GM10266 (cell line): ENCODE results near the gene GOLT1A.

Experiments
- DNase-seq: peaks from one replicate; pipeline ENCODE4 v3.0.0; 2012; ENCODE audit errors: extremely low spot score
- TF ChIP-seq, protein P1 (sequence below): IDR thresholded peaks from 2 replicates; pipeline ENCODE4 v1.5.1; 2012; ENCODE audit warnings: mild to moderate bottlenecking, low read depth; ENCODE audit not compliant: control insufficient read depth, insufficient read depth; ENCODE audit errors: missing control alignments

The GOLT1A gene

DNA sequence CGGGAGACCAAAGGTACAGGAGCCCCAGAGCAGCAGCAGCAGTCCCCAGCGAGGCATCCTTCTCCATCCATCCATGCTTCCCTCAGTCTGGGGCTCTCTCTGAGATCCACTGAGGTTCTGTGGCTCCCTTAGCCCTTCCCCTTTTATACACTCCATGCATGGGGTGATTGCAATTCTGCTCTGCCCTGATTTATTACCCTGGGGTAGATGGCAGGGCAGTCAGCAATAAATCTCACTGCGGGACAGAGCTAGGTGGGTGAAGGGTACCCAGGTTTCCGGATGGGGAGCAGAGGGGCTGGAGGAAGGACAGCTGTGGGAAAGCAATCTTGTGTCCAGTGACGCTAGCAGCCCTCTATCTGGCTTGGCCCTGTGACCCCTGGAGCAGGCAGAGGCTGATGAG is 47.6 kb downstream of the GOLT1A start, which contains the start of gene REN:
Gene REN (minus strand): TSS at position 119 of the 400 bp plus-strand sequence. CDS start 44 bp downstream, at position 75.
- DNase-seq = no peak
- TF ChIP-seq, protein P1, sequence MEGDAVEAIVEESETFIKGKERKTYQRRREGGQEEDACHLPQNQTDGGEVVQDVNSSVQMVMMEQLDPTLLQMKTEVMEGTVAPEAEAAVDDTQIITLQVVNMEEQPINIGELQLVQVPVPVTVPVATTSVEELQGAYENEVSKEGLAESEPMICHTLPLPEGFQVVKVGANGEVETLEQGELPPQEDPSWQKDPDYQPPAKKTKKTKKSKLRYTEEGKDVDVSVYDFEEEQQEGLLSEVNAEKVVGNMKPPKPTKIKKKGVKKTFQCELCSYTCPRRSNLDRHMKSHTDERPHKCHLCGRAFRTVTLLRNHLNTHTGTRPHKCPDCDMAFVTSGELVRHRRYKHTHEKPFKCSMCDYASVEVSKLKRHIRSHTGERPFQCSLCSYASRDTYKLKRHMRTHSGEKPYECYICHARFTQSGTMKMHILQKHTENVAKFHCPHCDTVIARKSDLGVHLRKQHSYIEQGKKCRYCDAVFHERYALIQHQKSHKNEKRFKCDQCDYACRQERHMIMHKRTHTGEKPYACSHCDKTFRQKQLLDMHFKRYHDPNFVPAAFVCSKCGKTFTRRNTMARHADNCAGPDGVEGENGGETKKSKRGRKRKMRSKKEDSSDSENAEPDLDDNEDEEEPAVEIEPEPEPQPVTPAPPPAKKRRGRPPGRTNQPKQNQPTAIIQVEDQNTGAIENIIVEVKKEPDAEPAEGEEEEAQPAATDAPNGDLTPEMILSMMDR = no peak

DNA sequence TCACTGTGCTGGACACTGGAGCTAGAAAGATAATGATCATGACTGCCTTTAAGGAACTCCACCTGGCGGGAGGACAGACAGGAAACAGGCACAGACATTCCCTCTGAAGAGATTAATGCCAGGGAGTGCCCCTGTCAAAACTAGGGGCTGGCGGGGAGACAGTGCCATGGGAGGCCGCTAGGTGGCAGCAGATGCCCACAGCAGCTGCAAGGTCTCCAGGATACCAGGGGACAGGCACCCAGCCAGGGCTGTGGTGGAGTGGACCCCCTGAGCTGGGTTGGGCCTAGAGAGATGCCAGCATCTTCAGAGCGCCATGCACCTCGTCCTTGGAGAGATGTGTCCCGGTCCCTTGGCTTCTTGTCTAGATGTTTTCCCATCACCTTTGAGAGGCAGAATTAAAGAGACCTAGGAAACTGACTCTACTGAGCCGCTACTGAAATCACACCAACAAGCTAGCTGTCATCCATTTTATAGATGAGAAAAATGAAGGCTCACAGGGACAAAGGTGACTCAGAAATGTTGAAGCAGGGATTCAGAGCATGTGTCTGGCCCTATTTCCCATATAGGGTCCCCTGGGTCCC is 51.2 kb downstream of the GOLT1A start:
- DNase-seq = peak; percentile 83
- TF ChIP-seq, protein P1 = peak; percentile 98

DNA sequence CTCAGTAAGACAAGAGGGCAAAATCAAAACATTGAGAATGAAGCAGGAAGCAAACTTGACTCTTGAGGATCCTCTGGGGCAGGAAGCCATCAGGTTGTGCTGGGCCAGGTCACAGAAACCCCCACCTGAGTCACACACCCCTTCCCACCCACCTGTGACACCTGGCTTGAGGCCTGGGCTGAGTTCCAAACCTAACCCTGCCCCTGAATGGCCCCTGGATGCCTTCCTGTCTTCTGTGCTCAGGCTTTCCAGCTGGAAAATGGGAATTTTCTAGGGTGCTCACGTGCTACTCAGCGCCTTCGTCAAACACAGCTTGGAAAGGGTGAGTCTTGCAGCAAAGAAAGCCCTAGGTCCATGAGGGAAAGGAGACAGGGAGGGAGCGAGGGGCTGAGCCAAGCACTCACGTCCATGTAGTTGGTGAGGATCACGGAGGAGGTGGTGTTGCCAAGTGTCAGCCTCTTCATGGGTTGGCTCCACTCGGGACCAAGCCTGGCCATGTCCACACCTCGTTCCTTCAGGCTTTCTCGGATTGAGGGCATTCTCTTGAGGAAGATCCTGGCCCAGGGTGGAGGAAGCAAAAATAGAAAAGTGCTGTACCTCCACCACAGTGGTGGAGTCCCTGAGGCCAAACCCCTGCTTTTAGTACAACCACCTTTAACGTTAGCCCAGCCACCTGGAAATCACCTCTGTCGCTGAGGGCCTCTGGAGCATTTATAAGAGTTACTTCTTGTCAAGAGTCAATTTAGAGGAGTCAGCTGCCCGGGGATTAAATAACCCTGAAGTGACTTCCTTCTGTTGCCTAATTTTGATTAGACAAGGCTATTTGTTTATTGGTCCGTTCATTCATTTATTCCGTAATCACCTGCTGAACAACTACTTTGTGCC is 51.9 kb downstream of the GOLT1A start:
- TF ChIP-seq, protein P1 = no peak
- DNase-seq = no peak

DNA sequence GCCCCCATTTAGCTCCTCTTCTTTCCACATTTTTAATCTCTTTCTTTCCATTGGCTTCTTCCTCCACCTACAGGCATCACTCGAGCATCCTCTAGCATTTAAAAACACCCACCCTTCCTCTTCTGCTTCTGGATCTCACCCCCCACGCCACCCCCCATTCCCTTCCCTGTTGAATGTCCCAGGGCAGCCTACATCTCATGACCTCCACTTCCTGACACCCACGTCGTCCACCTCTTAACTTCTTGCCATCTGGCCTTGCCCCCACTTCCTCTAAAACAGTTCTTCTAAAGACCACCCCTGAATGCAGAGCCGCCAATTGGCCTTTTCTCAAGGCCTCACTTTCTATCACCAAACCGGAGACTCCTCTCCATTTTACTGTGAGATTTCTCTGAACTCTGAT is 55.8 kb downstream of the GOLT1A start:
- DNase-seq = no peak

DNA sequence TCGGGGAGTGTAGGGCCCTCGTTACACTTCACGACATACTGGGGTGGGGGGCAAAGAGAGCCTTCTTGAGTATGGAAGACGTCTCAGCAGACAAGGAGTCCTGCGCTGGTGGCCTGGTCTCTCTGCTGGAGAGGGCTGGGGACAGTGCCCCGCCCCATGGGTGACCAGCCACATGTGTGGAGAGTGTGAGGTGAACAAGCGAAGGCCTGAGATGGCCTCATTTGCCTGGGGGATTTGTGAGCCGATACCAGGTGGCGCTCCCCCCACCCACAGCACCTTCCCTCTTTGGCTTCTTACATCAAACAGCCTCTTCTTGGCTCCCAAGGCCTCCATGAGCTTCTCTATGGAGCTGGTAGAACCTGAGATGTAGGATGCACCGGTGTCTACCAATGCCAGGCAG is 57.9 kb downstream of the GOLT1A start:
- no peak for DNase-seq
- TF ChIP-seq, protein P1 = no peak

More for the DNA sequence above, 55.8 kb downstream of the GOLT1A start:
- TF ChIP-seq, protein P1 = no peak

DNA sequence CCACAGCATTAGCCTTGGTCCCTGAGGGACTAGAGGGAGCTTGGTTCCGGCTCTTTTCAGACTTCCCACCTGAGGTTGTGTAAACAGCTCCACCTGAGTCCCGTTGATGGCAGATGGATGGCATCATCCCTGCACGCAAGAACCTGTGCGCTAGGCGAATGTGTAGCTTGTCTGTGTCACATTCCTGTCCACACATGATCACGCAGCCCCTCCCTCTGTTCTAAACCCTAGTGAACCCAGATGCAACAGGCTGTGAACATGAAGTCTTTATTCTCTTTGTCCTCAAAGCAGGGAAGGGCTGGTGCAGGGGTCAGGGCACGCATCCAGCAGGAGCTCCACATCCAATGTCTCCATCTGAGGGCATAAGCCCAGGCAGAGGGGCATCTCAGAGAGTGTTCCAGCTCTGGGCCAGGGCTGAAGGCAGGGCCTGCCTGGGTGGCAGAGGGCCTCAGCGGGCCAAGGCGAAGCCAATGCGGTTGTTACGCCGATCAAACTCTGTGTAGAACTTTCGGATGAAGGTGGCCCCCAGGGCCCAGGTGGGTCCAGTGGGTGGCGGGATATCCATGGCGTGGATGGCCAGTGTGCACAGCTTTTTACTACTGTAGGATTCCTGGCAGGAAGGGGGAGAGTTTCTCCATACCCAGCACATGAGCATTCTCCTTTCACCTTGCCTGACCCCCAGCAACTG is 59.1 kb downstream of the GOLT1A start:
- no peak for DNase-seq
- TF ChIP-seq, protein P1 = no peak

DNA sequence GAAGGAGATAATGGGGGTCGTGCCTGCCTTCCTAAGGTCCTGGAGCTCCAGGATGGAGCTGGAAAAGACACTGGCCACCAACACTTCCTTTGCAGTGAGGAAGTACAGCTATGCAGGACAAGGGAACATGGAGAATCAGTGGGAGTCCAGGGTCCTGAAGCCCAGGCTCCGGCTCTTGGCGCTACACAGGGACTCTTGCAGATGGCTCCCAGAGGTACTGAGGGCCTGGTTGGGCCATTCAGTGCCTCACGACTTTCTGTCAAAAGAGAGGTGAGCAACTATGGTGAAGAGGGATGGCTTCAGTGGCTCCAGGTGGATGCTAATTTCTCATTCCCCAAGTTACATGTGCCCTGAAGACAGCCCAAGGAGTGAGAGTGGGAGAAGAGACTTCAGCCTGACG is 60.1 kb downstream of the GOLT1A start:
- DNase-seq = no peak
- TF ChIP-seq, protein P1 = no peak
